Activated naive CD8-positive, alpha-beta T cell treated with anti-CD3 and anti-CD28 coated beads, Interleukin-2, amount 50 U/mL, for 24 hours (primary cell): ENCODE measurements around the gene TM4SF1.

Source experiments
- ATAC-seq: fragments of 150-1000 bp; cut with Tn5 transposase; one replicate; pipeline ENCODE4 v1.10.0; 2021
- DNase-seq: peaks from one replicate; pipeline ENCODE4 v3.0.0; 2021
- H3K27ac Mint-ChIP-seq: one replicate; pipeline ENCODE4 v1.8.0; 2021; ENCODE audit warnings: mild to moderate bottlenecking, mixed read lengths
- H3K27me3 Mint-ChIP-seq: one replicate; pipeline ENCODE4 v1.8.0; 2021; ENCODE audit warnings: mixed read lengths
- H3K36me3 Mint-ChIP-seq: one replicate; pipeline ENCODE4 v1.8.0; 2021; ENCODE audit warnings: low read depth, mixed read lengths
- H3K4me1 Mint-ChIP-seq: one replicate; pipeline ENCODE4 v1.8.0; 2021; ENCODE audit warnings: mixed read lengths
- H3K4me3 Mint-ChIP-seq: one replicate; pipeline ENCODE4 v1.8.0; 2021; ENCODE audit warnings: mild to moderate bottlenecking, moderate library complexity, mixed read lengths
- H3K9me3 Mint-ChIP-seq: one replicate; pipeline ENCODE4 v1.8.0; 2021; ENCODE audit warnings: mixed read lengths

TM4SF1 gene

GRCh38 chr3:149401926-149402310 lies 24.5 kb upstream of the TM4SF1 start:
- peaks cover 6% of the 10 kb centered on the region for H3K27me3 Mint-ChIP-seq
- DNase-seq: no peak
- no peaks in the 10 kb centered on the region for H3K4me1 Mint-ChIP-seq
- H3K36me3 Mint-ChIP-seq: no peaks in the 10 kb centered on the region
- H3K9me3 Mint-ChIP-seq: no peaks in the 10 kb centered on the region
- no peak for ATAC-seq
- no peak overlapping the region for H3K27ac Mint-ChIP-seq
- no peak overlapping the region for H3K4me3 Mint-ChIP-seq

- peaks cover 6% of the 10 kb centered on the region for H3K27me3 Mint-ChIP-seq
- ATAC-seq (no peak), DNase-seq (no peak)
- no peaks in the 10 kb centered on the region for H3K9me3 Mint-ChIP-seq
- H3K4me3 Mint-ChIP-seq: no peak overlapping the region
- H3K27ac Mint-ChIP-seq: no peak overlapping the region
- no peaks in the 10 kb centered on the region for H3K4me1 Mint-ChIP-seq
- H3K36me3 Mint-ChIP-seq: no peaks in the 10 kb centered on the region
Observed at GRCh38 chr3:149401212-149401925, 23.9 kb upstream of the TM4SF1 start.

DNA sequence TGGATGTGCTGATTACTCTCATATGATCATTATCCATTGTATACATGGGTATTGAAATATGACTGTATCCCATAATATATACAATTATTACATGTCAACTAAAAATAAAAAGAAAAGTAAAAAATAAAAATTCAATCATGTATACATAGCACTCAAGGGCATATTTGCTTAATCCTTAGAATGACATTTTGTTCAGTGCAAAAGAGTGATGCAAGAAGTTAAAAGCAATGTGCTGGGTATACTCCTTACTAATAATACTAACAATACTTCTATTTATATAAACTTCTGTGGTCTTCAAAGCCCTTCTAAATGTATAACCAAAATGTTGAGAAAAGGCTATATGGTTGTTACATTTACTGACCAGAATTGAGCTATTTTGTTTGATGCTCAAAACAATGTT lies 23.2 kb upstream of the TM4SF1 start:
- Mint-ChIP-seq H3K36me3 (no peaks in the 10 kb centered on the region), H3K9me3 (no peaks in the 10 kb centered on the region), H3K27me3 (peaks cover 6% of the 10 kb centered on the region), H3K4me3 (no peak overlapping the region), H3K4me1 (no peaks in the 10 kb centered on the region), H3K27ac (no peak overlapping the region)
- no peak for ATAC-seq
- no peak for DNase-seq

GRCh38 chr3:149398296-149398695 lies 20.8 kb upstream of the TM4SF1 start:
- ATAC-seq (no peak), DNase-seq (no peak)
- H3K4me3 Mint-ChIP-seq: no peak overlapping the region
- no peaks in the 10 kb centered on the region for H3K4me1 Mint-ChIP-seq
- no peaks in the 10 kb centered on the region for H3K9me3 Mint-ChIP-seq
- H3K27ac Mint-ChIP-seq: no peak overlapping the region
- no peaks in the 10 kb centered on the region for H3K36me3 Mint-ChIP-seq
- peaks cover 3% of the 10 kb centered on the region for H3K27me3 Mint-ChIP-seq

DNA sequence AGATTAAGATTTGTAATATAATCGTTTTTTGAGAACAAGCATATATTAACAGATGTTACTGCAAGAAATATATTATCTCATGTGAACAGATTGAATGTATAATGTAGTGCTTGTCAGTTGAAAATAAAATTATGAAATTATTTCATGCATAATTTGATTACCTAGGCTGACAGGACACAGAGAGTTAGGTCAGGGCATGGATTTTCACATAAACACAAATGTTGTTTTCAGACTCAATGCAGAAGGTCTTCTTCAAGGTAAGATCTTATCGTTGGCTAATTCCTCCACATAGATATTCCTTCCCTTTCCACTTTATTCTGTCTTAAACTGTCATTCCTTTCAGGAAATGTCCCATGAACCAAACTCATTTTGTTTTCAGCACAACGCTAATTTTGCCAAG lies 20.1 kb upstream of the TM4SF1 start:
- H3K36me3 Mint-ChIP-seq: no peaks in the 10 kb centered on the region
- no peak overlapping the region for H3K4me3 Mint-ChIP-seq
- ATAC-seq (no peak), DNase-seq (no peak)
- no peaks in the 10 kb centered on the region for H3K27me3 Mint-ChIP-seq
- H3K27ac Mint-ChIP-seq: no peak overlapping the region
- no peaks in the 10 kb centered on the region for H3K4me1 Mint-ChIP-seq
- no peaks in the 10 kb centered on the region for H3K9me3 Mint-ChIP-seq

DNA sequence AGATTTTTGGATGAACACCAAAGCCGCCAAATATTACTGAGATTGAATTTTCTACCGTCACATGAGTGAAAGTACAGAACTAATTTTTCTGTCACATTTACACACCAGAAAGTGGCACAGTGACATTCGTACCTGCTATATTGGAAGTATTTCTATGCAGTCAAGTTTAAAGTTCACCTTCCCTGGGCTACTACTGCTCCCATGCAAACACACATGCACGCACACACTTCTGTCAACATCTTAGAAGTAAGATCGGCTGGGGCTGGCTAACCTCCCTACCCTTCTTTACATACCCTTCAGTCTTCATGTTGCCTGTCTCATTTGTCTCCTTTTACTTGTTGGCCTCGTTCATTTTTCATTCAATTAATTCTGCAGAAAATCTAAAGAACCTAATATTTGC lies 19.0 kb upstream of the TM4SF1 start:
- H3K4me1 Mint-ChIP-seq: no peaks in the 10 kb centered on the region
- DNase-seq: no peak
- H3K27ac Mint-ChIP-seq: no peak overlapping the region
- H3K27me3 Mint-ChIP-seq: no peaks in the 10 kb centered on the region
- no peak for ATAC-seq
- H3K9me3 Mint-ChIP-seq: no peaks in the 10 kb centered on the region
- no peak overlapping the region for H3K4me3 Mint-ChIP-seq
- no peaks in the 10 kb centered on the region for H3K36me3 Mint-ChIP-seq

- no peak overlapping the region for H3K4me3 Mint-ChIP-seq
- ATAC-seq (no peak), DNase-seq (no peak)
- no peak overlapping the region for H3K27ac Mint-ChIP-seq
- H3K27me3 Mint-ChIP-seq: peaks cover 2% of the 10 kb centered on the region
- H3K36me3 Mint-ChIP-seq: no peaks in the 10 kb centered on the region
- H3K4me1 Mint-ChIP-seq: no peaks in the 10 kb centered on the region
- H3K9me3 Mint-ChIP-seq: no peaks in the 10 kb centered on the region
Observed at GRCh38 chr3:149395107-149396089, 17.9 kb upstream of the TM4SF1 start.

GRCh38 chr3:149393345-149394160 lies 16.1 kb upstream of the TM4SF1 start:
- no peak overlapping the region for H3K27ac Mint-ChIP-seq
- no peaks in the 10 kb centered on the region for H3K4me1 Mint-ChIP-seq
- peak; percentile 37 for DNase-seq
- no peaks in the 10 kb centered on the region for H3K9me3 Mint-ChIP-seq
- no peak overlapping the region for H3K4me3 Mint-ChIP-seq
- peaks cover 2% of the 10 kb centered on the region for H3K27me3 Mint-ChIP-seq
- no peaks in the 10 kb centered on the region for H3K36me3 Mint-ChIP-seq
- ATAC-seq: peak; percentile 68

GRCh38 chr3:149391960-149392359 lies 14.5 kb upstream of the TM4SF1 start:
- ATAC-seq (no peak), DNase-seq (no peak)
- H3K9me3 Mint-ChIP-seq: no peaks in the 10 kb centered on the region
- no peak overlapping the region for H3K4me3 Mint-ChIP-seq
- H3K36me3 Mint-ChIP-seq: no peaks in the 10 kb centered on the region
- no peak overlapping the region for H3K27ac Mint-ChIP-seq
- peaks cover 2% of the 10 kb centered on the region for H3K27me3 Mint-ChIP-seq
- H3K4me1 Mint-ChIP-seq: no peaks in the 10 kb centered on the region

DNA sequence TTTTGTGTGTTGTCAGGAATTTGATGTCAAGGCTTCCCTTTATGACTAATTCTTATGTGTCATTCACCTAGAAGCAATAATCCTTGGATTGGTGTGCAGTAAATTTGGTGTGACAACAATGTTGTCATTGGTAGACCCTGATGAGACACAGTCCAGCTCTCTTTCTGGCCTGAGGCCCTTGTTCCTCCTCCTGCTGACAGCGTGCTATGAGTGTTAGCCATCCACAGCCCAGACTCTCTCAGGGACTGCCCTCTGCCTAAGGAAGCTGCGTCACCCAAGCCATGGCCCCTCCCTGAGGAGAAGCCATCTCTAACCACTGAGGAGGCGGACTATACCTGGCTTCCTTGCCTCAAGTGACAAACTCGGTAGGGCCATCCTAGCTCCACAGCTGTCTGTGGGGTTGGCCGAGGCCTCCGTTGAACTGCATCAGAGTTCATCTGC lies 13.3 kb upstream of the TM4SF1 start:
- ATAC-seq: no peak
- no peak overlapping the region for H3K4me3 Mint-ChIP-seq
- H3K9me3 Mint-ChIP-seq: no peaks in the 10 kb centered on the region
- H3K4me1 Mint-ChIP-seq: no peaks in the 10 kb centered on the region
- DNase-seq: no peak
- no peaks in the 10 kb centered on the region for H3K36me3 Mint-ChIP-seq
- H3K27ac Mint-ChIP-seq: no peak overlapping the region
- peaks cover 2% of the 10 kb centered on the region for H3K27me3 Mint-ChIP-seq

DNA sequence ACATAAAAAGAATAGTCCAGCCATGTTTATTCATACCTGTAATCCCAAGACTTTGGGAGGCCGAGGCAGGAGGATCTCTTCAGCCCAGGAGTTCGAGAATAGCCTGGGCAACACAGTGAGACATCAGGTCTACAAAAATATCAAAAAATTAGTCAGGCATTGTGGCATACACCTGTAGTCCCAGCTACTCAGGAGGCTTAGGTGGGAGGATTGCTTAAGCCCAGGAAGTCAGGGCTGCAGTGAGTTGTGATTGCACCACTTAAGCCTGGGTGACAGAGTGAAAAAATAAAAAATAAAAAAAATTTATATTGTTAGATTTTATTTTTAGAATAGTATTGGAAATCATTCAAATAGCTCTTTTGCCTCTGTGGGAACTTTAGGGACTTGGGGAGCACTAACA lies 12.8 kb upstream of the TM4SF1 start:
- Mint-ChIP-seq H3K4me3 (no peak overlapping the region), H3K9me3 (no peaks in the 10 kb centered on the region), H3K36me3 (no peaks in the 10 kb centered on the region), H3K27me3 (peaks cover 2% of the 10 kb centered on the region), H3K4me1 (no peaks in the 10 kb centered on the region), H3K27ac (no peak overlapping the region)
- DNase-seq (no peak), ATAC-seq (no peak)

- H3K4me1 Mint-ChIP-seq: no peaks in the 10 kb centered on the region
- no peaks in the 10 kb centered on the region for H3K36me3 Mint-ChIP-seq
- no peak overlapping the region for H3K27ac Mint-ChIP-seq
- DNase-seq (no peak), ATAC-seq (no peak)
- H3K27me3 Mint-ChIP-seq: peaks cover 2% of the 10 kb centered on the region
- H3K9me3 Mint-ChIP-seq: no peaks in the 10 kb centered on the region
- H3K4me3 Mint-ChIP-seq: no peak overlapping the region
Observed at GRCh38 chr3:149388531-149389417, 11.3 kb upstream of the TM4SF1 start.

- Mint-ChIP-seq H3K36me3 (no peaks in the 10 kb centered on the region), H3K27me3 (peaks cover 2% of the 10 kb centered on the region), H3K27ac (no peak overlapping the region), H3K4me3 (no peak overlapping the region), H3K9me3 (no peaks in the 10 kb centered on the region), H3K4me1 (no peaks in the 10 kb centered on the region)
- ATAC-seq: no peak
- DNase-seq: no peak
Observed at GRCh38 chr3:149388001-149388440, 10.6 kb upstream of the TM4SF1 start.

DNA sequence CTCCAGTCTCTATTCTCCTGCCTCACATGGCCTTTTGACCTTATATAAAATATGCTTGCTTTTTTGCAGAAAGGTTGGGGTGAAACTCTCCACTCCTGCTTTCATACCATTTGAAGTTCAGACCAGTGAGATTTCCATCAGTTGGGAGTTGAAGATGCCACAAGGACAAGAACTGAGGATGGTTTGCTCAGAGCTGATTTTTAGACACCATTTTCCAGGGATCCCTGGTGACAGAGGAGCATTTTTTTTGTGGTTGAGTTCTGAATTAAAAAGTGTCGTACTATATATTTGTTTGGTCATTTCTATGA lies 8.8 kb upstream of the TM4SF1 start:
- no peak for ATAC-seq
- no peak overlapping the region for H3K4me3 Mint-ChIP-seq
- no peaks in the 10 kb centered on the region for H3K36me3 Mint-ChIP-seq
- DNase-seq: no peak
- H3K27me3 Mint-ChIP-seq: peaks cover 2% of the 10 kb centered on the region
- no peaks in the 10 kb centered on the region for H3K9me3 Mint-ChIP-seq
- no peaks in the 10 kb centered on the region for H3K4me1 Mint-ChIP-seq
- H3K27ac Mint-ChIP-seq: no peak overlapping the region
